ENCODE measurements around the gene USP48.
"Not testable (repeated sequence)": the region's sequence is repeated elsewhere in the genome, so short reads cannot be mapped to it uniquely, and the experiment has no call there.

The USP48 gene

DNA sequence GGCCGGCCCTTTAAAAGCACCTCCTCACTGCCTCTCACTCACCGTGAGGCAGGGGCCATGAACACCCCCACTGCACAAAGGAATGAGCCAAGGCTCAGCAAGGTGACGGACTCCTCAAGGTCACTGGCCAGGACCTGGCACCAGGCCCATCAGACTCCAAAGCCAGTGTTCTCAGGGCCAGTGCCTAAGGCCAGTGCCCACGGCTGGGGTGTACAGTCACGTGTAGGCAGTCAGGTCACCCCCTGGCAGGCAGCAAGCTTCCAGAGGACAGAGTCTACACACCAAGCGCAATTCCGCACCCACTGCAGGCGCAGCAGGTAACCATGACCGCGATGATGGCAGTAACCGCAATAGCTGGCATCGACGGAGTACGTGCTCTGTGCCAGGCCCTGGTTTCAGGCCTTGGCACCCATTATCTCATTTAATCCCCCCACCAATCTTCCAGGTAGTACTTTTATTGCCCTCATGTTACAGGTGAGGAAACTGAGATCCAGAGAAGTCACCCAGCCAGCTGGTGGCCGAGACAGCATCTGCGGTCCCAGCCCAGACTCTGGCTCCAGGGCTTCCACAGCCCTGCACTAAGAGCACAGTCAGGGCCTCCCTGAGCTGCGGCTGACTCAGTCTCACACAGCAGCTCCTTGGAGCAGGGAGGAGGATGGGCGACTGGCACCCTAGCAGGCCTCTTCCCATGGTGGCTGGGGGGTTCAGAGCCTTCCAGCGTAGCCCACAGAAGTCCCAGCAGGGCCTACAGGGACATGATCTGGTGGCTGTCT, 140.8 kb downstream of the USP48 start:
- DNase-seq (ENCODE audit: low spot score) = no peak
- no peak for FAIRE-seq

DNA sequence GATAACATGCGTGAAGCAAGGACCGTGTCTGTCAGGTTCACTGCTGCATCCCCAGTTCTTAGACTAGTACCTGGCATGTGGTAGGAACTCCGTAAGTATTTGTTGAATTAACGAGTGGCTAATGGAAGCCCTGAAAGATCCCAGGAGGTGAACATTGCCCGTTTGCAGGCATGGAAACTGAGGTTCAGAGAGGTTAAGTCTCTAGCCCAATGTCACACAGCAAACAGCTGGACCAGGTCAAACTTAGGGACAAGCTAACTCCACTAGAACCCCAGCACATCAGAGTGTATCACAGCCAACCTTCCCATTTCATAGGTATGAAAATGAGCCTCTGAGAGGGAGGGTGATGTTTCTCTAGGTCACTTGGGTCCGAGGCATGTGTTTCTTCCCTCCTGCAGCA, 141.4 kb downstream of the USP48 start:
- DNase-seq (ENCODE audit: low spot score) (no peak), FAIRE-seq (no peak)

DNA sequence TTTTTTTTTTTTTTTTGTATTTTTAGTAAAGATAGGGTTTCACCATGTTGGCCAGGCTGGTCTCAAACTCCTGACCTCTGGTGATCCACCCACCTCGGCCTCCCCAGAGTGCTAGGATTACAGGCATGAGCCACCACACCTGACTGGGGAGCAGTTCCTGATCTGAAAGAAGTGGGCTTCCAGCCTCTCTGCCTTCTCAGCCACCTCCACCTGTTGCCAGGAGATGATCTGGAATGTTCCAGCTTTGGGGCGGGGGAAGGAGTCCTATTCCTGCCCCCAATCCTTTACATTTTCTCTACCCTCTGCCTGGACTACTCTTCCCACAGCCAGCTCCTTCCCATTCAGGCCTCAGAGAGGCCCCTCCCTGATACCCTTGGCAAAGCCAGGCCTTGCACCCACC, 141.9 kb downstream of the USP48 start:
- DNase-seq (ENCODE audit: low spot score) = no peak
- FAIRE-seq = no peak

DNA sequence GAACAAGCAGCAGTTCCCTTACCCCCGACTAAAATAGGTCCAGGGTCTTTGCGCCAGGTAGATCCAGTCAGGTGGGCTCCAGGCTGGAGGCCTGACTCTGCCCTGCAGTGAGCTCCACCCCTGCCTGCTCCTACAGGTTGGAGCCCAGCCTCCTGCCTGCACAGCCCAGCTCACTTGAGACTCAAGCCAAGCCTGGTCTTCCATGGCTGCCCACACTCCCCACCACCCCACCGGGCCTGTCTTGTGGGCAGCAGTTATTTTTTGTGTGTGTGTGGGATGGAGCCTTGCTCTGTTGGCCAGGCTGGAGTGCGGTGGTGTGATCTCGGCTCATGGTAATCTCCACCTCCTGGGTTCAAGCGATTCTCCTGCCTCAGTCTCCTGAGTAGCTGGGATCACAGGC, 142.3 kb downstream of the USP48 start:
- DNase-seq (ENCODE audit: low spot score) (no peak), FAIRE-seq (no peak)

DNA sequence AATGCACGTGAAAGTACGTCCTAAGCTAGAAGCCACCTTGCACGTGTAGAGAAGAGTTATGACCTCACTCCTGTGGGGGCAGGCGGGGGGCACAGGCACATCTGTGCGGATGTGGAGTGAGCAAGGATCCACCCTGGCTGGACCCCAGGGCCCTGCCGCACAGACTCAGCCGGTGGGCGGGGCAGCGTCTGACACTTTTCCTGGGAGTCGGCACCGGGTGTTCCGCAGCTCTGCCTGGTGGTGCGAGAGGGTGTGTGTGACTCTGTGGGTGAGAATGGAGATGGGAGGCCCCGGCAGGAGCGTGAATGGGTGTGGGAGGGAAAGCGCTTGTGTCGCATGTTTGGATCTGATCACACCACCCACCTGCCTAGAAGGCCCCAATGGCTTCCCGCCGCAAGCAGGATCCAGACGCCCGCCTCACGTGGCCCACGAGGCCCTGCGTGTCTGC, 143.3 kb downstream of the USP48 start:
- FAIRE-seq (no peak), DNase-seq (ENCODE audit: low spot score) (peak; percentile 63)

DNA sequence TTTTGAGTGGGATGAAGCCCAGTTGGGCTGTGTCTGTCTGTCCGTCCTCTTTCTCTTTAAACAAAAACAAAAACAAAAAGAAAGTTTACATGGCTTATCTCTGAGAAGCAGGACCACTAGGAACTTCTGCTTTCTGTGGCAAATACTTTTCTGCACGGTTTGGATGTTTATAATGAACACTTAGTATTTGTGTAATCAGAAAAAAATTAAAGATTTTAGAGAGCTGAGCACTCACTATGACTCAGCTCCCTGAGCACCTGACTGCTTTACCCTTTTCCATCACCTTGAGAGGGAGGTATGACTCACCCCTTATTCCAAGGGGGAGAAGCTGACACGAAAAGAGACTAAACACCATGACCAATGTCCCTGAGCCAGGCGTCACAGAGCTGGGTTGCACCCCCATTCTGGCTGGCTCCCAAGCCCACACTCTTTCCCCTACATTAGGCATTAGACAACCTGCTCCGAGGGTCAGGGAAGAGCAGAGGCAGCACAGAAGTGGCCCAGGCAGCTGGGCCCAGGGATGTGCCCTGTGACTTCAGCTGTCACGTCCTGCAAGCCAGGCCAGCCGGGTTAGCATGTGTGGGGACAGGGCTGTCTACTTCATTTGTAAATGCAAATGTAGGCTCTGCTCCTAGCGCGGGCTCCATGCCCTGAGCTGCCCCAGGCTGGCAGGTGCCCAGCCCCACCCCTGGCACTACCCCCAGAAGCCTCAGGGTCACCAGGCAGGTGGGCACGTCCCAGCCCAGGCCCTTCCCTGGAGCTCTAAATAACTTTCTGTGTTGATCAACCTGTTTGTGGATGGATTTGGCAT, 144.2 kb downstream of the USP48 start:
- FAIRE-seq (no peak), DNase-seq (ENCODE audit: low spot score) (peak; percentile 85)

DNA sequence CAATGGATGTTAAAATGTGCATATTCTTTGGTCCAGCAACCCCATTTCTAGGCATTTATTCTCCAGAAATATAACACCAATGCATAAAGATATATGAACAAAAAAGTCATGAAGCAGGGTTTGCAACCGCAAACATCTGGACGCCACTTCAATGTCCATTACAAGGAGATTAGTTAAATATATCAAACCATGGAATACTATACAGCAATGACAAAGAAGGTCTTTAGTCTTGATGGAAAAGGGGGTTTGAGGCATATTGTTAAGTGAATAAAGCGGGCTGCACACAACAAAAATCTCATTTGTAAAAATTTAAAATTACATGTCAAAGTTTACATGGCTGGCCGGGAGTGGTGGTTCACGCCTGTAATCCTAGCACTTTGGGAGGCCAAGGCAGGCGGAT, 145.4 kb downstream of the USP48 start:
- no peak for FAIRE-seq

DNA sequence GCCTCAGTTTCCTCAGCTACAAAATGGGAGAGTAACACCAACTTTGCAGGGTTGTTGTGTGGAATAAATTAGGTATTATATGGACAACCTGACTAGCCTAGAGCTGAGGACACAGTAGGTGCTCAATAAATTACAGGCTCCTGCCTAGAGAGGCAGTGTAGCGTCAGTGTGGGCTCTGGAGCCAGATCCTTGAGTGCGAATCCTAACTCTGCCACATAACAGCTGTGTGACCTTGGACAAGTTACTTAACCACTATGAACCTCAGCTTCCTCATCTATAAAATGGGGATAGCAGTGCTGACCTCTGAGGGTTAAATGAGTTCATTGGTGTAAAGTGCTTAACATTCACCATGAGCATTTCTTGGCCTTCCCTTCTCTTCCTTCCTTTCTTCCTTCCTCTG, 146.9 kb downstream of the USP48 start:
- no peak for FAIRE-seq
- DNase-seq (ENCODE audit: low spot score) = no peak

More for the DNA sequence above, 145.4 kb downstream of the USP48 start:
- no peak for DNase-seq (ENCODE audit: low spot score)

DNA sequence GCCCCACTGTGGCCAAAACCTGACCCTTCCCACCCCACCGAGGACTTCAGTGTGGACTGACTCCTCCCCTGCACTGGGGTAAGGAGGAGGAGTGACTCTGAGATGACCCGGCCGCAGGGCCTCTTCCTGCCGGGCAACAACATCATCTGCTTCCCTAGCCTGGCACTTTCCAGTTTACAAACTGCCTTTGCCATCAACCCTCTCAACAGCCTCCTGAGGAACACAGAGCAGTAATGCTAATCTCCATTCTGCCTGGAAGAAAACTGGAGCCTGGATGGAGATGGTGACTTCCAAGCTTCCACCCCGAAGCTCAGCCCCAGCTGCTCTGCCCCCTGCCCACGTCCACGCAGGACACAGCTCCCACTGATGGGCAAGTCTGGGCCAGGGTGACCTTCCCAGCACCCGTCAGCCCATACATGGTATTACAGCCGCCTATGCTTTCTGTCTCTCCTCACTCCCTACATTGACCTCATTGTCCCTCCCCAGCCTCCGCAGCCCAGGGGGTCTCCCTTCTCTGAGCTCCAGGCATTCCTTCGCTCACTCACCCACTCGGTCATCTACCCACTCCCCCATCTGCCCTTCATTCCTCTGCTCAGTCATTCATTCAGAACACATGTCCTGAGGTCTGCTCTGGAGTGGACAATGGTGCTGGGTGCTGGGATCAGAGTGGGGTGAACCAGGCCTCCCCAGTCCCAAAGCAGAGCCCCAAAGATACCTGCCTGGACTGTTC, 148.0 kb downstream of the USP48 start:
- no peak for DNase-seq (ENCODE audit: low spot score)
- no peak for FAIRE-seq

DNA sequence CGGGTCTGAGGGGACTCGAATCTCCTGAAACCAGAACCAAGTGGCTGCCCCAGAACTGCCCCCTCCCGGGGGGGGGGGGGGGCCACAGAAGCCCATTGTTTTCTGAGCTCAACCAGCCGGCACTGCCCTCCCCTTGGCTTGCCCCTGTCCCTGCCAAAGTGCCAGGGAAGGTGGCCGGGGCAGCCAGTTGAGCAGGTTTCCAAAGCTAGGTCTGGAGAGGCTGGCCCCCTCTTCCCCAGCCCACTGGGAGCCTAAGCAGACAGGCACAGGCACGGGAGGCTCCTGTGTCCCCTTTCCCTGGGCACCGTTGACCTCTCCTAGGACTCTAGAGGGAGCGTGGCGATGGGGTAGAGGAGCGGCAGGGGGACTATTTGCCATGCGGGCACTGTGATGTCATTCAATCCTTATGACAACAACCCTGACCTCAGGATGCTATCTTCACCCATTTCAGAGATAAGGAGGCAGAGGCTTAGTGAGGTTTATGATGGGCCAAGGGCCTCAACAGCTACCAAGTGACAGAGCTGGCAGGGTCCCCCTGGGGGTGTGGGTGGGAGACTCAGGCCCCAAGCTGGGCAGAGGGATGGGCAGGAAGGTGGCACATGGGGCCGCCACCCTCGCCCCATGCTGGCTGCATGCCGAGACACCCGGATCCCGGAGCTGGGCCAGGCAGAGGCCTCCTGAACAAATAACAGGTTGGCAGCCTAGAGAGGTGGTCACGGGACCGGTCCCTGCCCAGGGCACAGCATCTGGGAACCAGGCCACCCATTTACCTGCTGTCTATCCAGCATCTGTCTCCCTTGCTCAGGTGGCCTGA, 148.8 kb downstream of the USP48 start:
- no peak for DNase-seq (ENCODE audit: low spot score)
- FAIRE-seq = no peak

DNA sequence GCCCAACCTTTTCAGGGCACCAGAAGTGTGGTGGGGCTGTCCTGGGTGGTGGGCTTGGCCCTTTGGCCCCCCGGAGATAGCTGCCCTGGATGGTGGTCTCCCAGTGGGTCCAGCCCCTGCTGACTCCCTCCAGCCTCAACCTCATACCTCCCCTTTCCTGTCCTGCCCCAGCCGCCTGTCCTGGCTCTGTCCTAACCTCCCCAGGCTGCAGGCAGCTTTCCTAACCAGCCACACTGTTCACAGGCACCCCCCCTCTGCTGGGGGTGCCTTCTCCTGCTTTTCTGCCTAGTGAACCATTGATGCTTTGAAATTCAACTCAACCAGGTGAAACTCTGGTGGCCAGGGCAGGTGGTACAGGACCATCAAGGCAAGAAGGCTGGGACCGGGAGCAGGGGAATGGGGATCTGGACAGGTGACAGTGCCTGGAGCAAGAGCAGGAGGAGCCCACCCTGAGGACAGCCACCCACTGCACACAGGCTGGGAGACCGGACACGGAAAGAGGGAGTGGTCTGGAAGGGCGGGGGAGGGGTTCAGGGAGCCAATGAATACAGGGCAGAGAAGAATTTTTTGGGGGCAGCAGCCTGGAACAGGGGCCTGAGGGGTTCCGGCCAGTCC, 149.7 kb downstream of the USP48 start:
- no peak for FAIRE-seq
- no peak for DNase-seq (ENCODE audit: low spot score)

DNA sequence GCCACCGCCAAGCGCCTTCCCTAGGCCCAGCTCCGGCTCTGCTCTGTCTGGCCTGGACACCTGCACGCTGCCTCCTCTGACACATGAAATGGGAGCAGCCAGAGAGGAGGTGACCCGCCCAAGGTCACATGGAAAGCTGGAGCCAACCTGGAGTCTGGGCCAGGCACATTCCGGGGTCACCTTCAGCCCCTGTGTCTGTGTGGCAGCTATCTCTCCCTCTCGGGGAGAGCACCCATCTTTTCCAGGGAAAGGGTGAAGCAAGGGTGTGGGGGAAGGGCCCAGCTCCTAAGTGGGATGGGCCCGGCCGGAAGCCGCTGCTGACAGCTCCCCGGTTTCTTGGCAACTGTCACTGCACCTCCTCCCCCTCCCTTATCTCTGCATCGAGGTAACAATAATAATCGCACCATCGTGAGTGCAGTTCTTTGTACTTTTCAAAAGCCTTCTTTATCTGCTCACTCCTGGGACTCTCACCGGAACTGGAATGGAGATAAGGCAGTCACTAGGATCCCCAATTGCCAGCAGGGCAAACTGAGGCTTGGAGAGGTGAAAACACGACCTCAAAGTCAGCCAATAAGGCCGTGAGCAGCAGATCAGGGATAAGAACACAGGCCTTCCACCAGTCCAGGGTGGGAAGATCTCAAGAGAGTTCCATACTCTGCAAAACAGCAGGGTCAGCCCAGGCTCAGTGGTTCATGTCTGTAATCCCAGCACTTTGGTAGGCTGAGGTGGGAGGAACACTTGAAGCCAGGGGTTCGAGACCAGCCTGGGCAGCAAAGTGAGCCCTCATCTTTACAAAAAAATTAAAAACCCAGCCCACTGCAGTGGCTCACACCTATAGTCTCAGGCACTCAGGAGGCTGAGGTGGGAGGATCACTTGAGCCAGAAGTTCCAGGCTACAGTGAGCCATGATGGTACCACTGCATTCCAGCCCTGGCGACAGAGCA, 150.7 kb downstream of the USP48 start:
- FAIRE-seq (no peak), DNase-seq (ENCODE audit: low spot score) (peak; percentile 35)

DNA sequence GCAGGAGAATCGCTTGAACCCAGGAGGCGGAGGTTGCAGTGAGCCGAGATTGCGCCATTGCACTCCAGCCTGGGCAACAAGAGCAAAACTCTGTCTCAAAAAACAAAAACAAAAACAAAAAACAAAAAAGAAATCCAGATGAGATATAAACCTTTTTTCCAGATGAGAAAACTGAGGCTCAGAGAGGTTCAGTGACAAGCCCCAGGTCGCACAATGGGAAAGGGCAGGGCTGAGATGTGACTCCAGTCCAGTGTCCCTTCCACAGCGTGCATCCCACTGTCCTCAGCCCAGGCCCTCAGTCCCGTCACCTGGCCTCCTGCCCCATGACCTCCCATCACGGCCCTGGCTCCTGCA, 151.4 kb downstream of the USP48 start:
- DNase-seq (ENCODE audit: low spot score); FAIRE-seq: not testable (repeated sequence)

DNA sequence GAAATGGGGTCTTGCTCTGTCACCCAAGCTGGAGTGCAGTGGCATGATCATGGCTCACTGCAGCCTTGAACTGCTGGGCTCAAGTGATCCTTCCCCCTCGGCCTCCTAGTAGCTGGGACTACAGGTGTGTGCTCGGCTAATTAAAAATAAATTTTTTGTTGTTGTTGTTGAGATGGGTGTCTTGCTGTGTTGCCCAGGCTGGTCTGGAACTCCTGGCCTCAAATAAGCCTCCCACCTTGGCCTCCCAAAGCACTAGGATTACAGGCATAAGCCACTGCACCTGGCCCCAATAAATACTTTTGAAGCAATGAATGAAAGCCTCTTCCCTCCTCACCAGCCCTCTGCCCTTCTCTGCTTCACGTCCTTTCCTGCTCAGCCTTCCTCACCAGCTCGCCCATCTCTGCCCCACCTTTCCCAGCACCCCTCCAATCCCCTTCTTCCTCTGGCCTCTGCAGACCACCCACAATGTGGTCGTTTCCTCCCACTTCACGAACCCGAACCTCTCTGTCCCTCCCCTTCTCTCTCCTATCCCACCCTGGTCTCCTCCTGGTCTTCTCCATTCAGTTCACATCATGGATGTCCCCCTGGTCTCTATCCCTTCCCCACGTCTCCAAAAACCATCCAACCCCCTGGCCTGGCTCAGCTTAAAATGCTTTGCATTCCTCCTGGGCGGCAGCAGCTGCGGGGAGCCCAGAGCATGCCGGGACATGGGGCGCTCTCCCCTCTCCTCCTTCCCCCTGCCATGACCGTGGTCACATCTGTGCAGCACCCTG, 152.2 kb downstream of the USP48 start:
- no peak for FAIRE-seq
- no peak for DNase-seq (ENCODE audit: low spot score)

DNA sequence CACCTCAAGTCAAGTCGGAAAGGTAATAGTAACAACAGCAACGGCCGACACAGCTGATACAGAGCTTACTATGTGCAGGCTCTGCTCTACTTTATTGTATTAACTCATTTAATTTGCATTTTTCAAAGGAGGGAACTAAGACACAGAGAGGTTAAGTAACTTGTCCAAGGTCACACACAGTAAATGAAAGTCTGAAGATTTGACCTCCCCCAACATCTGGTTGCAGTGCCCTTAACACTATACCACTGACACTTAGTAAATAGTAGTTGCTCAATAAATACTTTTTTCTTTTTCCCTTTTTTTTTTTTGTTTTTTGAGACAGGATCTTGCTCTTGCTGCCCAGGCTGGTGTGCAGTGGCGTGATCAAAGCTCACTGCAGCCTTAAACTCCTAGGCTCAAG, 153.0 kb downstream of the USP48 start:
- DNase-seq (ENCODE audit: low spot score) (no peak), FAIRE-seq (no peak)

DNA sequence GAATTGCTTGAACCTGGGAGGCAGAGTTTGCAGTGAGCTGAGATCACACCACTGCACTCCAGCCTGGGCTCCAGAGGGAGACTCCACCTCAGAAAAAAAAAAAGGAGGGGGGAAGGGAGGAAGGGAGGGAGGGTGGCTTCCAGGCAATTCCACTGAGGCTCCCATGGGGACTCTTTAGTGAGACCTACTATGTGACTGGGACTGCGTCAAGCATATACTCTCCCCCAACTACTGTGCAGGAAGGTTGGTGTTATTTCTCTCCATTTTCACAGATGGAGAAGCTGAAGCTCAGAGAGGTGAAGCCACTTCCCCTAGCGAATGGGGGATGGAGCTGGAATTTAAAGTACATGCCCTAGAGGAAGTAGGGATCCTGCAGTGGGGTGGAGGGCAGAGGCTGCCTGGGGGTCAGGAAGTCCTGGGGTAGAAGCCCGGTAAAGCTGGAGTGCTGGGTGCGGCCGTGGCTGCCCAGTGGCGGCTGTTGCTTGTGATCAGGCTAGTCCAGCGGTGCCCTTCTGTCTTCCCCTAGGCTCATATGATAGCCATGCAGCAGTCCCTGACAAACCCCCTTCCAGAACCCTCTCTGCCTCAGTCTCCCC, 154.1 kb downstream of the USP48 start:
- no peak for FAIRE-seq
- DNase-seq (ENCODE audit: low spot score) = no peak
